Measurements from ENCODE around the gene OPN1SW. TPM values are rescaled to one million over a fixed set of nuclear protein-coding genes. Genes with fewer than 3 reads are reported as not detected.

The OPN1SW gene
- polyA plus RNA-seq, 3 donors from 2014 or later, result not detected

DNA sequence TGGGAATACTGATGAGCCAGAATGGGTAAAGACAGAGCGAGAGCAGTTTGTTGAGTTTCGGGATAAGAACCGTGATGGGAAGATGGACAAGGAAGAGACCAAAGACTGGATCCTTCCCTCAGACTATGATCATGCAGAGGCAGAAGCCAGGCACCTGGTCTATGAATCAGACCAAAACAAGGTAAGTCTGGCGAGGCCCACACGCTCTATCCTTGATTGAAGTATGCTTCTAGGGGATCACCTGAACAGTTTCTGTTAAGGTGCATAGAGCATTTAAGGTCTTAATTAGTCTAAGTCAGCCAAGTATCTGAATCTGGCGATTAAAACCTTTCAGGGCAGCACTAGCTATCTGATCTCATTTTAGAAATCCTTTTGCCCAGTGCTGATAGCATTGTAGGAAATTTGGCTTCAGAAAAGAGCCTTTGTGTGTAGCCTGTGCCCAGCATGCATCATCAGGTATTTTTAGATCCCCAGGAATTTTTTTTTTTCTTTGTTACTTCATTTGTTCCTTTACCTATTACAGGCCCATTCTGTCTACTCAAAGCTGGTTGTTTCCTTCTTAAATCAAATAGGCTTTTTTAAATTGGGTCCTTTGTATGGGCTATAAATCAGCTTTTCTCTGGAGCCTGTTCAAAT, 8.0 kb downstream of the OPN1SW start:
- Mint-ChIP-seq H3K36me3 (peaks cover 15 to 49% (median 25%) of the 10 kb centered on the region in 3 donors), H3K4me1 (no peaks in the 10 kb centered on the region), H3K9me3 (no peaks in the 10 kb centered on the region), H3K27ac (peak overlapping the region in 1 of 6 donors; percentile 24), H3K4me3 (no peak overlapping the region), H3K27me3 (ENCODE audit: low read depth in 3 of 3) (no peaks in the 10 kb centered on the region)
- no peak for DNase-seq

DNA sequence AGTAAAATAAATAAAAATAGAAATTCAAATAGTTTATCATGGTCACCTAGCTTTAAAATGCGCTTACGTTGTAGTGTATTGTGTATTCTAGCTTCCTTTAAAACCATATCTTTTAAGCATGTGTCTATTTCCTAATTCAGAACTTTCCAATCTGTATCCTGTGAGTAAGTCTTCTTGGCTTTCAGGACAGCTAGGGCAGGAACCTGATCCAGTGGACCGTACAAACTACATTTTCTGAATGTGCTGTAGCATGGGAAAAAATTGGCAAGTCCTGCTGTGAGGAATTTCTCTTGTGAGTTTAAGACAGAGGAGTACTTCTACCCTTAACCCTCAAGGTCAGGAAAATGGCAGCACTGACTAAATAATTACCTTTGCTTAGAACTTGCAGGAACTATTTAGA, 12.1 kb downstream of the OPN1SW start:
- peaks cover 10 to 33% (median 12%) of the 10 kb centered on the region in 3 donors for H3K36me3 Mint-ChIP-seq
- no peaks in the 10 kb centered on the region for H3K27me3 Mint-ChIP-seq (ENCODE audit: low read depth in 3 of 3)
- no peak for DNase-seq
- H3K27ac Mint-ChIP-seq, result no peak overlapping the region
- no peaks in the 10 kb centered on the region for H3K9me3 Mint-ChIP-seq
- H3K4me1 Mint-ChIP-seq, result no peaks in the 10 kb centered on the region
- H3K4me3 Mint-ChIP-seq, result no peak overlapping the region

DNA sequence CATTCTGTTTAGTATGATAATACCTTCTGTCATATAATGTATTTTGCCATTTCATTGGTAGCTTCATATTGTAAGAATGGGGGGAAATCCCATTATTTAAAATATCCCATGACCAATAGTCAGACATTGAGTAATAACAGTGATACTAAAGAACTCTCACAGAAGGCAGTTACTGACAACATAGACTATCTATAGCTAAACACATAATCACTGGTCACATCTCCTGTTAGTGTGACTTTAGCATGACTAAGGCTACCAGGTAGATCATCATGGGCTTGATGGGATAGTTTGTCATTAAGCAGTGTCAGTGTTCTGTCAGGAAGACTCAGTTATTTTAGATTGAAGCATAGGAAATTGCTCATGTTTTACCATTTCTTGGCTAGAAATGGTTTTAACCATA, 16.4 kb downstream of the OPN1SW start:
- no peaks in the 10 kb centered on the region for H3K9me3 Mint-ChIP-seq
- H3K4me1 Mint-ChIP-seq, result no peaks in the 10 kb centered on the region
- H3K27me3 Mint-ChIP-seq (ENCODE audit: low read depth in 3 of 3), result peaks cover 0 to 2% (median 2%) of the 10 kb centered on the region in 3 donors
- H3K27ac Mint-ChIP-seq, result no peak overlapping the region
- no peak for DNase-seq
- peaks cover 9 to 42% (median 14%) of the 10 kb centered on the region in 3 donors for H3K36me3 Mint-ChIP-seq
- H3K4me3 Mint-ChIP-seq, result no peak overlapping the region

DNA sequence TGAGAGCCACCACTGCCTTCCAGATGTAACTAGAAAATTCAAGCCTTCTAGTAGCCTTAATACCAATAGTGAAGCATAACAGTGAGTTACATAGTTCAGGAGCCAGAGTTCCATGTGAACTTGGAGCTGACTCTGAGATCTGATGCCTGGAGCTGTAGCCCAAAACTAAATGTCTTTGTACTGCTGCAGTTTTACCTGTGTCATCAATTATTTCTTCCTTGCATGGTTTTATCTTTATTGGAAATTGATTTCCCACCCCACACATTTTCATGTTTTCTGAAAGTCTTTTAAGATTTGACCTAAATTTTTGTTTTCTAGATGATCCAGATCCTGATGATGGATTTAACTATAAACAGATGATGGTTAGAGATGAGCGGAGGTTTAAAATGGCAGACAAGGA, 17.0 kb downstream of the OPN1SW start:
- no peaks in the 10 kb centered on the region for H3K9me3 Mint-ChIP-seq
- H3K4me3 Mint-ChIP-seq, result no peak overlapping the region
- DNase-seq, result no peak
- H3K36me3 Mint-ChIP-seq, result peaks cover 9 to 44% (median 17%) of the 10 kb centered on the region in 3 donors
- H3K4me1 Mint-ChIP-seq, result no peaks in the 10 kb centered on the region
- H3K27me3 Mint-ChIP-seq (ENCODE audit: low read depth in 3 of 3), result peaks cover 0 to 2% (median 2%) of the 10 kb centered on the region in 3 donors
- peak overlapping the region in 1 of 6 donors; percentile 5 for H3K27ac Mint-ChIP-seq

DNA sequence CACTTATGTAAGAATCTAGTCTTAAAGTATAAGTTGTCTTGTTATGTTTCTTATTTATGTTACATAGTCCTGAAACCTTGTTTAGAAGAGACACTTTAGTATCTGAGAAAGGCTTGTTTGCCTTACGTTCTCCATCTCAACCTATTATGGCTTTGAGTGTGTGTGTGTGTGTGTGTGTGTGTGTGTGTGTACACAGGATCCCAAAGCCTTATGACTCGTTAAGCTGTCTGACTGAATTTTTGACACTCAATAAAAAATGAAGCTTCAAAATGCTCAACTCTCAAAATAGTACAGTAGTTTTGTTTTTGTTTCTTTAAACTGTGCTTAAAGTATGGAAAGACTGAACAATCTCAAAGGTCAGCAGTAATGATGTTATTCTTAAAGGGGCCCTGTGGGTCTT, 18.4 kb downstream of the OPN1SW start:
- no peaks in the 10 kb centered on the region for H3K9me3 Mint-ChIP-seq
- peaks cover 9 to 44% (median 20%) of the 10 kb centered on the region in 3 donors for H3K36me3 Mint-ChIP-seq
- no peak overlapping the region for H3K27ac Mint-ChIP-seq
- peaks cover 0 to 7% of the 10 kb centered on the region in 2 donors for H3K4me1 Mint-ChIP-seq
- DNase-seq, result no peak
- no peak overlapping the region for H3K4me3 Mint-ChIP-seq
- H3K27me3 Mint-ChIP-seq (ENCODE audit: low read depth in 3 of 3), result peaks cover 0 to 2% (median 2%) of the 10 kb centered on the region in 3 donors

DNA sequence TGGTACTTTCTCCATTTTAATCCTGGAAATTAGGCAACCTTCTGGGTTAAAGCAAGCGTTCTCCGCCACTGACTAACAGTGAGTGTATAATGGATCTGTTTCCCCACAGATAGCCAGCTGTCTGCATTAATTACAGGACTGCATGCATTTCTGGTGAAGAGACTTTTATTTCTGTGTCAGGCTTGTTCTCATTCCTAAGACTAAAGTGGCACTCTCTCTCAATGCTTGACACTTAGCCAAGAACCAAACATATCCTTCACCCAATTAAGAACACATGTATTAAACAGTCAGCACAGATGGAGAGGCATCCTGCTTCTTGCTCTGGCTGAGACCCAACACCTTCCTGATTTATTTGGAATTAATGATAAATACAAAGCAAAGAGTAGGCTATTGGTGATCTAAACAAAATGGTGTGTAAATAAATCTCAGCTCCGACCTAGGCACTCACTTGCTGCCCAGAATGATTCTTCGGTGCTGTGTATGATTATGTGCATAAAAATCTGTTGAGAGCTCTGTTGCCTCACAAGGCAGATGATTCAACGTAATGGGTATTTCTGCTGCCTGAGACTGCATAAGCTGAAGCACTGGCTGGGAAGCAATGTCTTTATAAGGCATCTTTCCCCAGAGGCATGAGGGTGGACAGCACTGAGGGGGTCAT, 19.6 kb downstream of the OPN1SW start:
- H3K4me3 Mint-ChIP-seq, result no peak overlapping the region

DNA sequence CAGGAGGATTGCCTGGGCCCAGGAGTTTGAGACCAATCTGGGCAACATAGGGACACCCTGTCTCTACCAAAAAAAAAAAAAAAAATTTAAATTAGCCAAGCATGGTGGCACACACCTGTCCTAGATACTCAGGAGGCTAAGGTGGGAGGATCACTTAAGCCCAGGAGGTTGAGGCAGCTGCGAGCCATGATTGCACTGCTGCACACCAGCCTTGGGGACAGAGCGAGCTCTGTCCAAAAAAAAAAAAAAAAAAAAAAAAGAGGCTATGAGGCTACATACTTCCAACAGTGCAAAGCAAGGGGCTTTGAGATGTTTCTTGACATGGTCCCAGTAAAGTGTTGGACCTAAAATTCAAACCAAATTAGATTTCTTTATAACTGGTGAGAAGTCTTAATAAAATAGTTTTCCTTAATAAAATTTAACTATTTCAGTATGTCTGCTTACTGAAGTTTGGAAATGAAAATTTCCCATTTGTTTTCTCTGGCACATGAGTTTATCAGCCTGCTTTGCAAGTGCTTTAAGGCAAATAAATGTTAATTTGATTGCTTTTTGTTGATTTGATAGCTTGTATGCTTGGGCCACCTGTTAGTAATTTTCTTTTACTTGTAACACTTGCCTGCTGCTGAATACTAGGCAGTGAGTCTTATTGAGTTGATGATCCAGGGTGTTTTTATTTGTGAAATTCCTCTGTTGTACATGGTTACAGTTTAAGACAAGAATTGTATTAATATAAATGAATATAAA, 20.3 kb downstream of the OPN1SW start:
- DNase-seq, result no peak
- Mint-ChIP-seq H3K4me1 (peaks cover 0 to 7% of the 10 kb centered on the region in 2 donors), H3K27ac (peak overlapping the region in 1 of 6 donors; percentile 16), H3K36me3 (peaks cover 6 to 43% (median 18%) of the 10 kb centered on the region in 3 donors), H3K9me3 (no peaks in the 10 kb centered on the region), H3K4me3 (no peak overlapping the region), H3K27me3 (ENCODE audit: low read depth in 3 of 3) (peaks cover 0 to 2% (median 2%) of the 10 kb centered on the region in 3 donors)

More for the DNA sequence above, 19.6 kb downstream of the OPN1SW start:
- peaks cover 0 to 7% of the 10 kb centered on the region in 2 donors for H3K4me1 Mint-ChIP-seq
- H3K9me3 Mint-ChIP-seq, result no peaks in the 10 kb centered on the region
- H3K27me3 Mint-ChIP-seq (ENCODE audit: low read depth in 3 of 3), result peaks cover 0 to 2% (median 2%) of the 10 kb centered on the region in 3 donors
- H3K36me3 Mint-ChIP-seq, result peaks cover 4 to 38% (median 16%) of the 10 kb centered on the region in 3 donors
- no peak overlapping the region for H3K27ac Mint-ChIP-seq
- DNase-seq, result no peak

DNA sequence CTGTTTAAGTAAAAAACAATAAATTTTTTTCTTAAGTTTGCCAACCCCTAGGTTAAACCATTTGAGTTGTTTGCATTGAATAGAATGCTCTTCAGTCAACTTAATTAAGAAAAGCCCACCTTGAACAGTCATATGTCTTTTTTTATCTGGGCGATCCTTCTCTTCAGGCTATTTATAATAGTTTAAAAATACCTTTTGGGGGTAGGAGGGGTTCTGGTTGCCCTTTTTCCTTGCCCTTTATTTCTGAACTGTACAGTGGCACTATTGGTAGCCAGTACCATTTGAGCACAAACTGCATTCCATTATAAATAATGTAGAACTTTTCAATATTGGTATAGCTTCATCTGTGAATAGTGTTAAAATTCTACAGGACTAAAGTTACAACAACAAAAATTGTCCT, 23.3 kb downstream of the OPN1SW start:
- DNase-seq, result no peak
- Mint-ChIP-seq H3K27ac (no peak overlapping the region), H3K4me3 (no peak overlapping the region), H3K27me3 (ENCODE audit: low read depth in 3 of 3) (peaks cover 0 to 2% (median 2%) of the 10 kb centered on the region in 3 donors), H3K4me1 (peaks cover 4 to 22% of the 10 kb centered on the region in 2 donors), H3K36me3 (peaks cover 8 to 37% (median 20%) of the 10 kb centered on the region in 3 donors), H3K9me3 (no peaks in the 10 kb centered on the region)

DNA sequence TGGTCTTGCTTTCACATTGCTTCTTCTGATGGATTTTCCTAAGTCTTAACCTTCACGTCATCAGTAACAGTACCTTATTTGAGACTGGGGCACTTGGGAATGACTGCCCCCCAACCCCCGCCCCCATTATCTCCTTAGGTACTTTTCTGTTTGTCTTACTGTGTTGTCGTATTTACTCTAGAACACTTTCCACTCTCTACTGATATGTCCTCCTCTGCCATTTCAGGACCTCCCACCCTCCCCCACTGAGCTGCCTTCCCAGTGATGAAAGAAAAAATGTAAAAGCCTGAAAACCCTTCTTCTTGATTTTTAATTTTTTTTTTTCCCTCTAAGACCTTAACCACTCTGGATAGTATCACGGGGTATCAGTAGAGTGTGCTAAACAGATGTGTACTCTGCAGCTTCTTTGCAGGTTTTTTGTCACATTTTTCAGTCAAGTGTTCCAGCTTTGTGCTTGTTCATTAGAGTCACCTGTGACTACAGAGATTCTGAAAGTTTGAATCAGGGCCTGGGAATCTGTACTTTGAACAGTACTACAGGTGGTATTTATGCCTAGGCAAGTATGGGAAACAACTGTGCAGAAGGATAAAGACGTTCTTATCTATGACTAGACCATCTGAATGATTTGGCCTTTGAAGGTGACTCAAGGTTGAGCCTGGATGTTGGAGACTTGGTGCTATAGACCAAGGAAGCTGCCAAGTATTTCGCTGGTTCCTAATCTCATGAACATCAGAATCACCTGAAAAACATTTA, 28.1 kb downstream of the OPN1SW start:
- Mint-ChIP-seq H3K4me3 (no peak overlapping the region), H3K4me1 (peaks cover 10 to 35% of the 10 kb centered on the region in 2 donors), H3K36me3 (peaks cover 4 to 15% (median 8%) of the 10 kb centered on the region in 3 donors), H3K9me3 (no peaks in the 10 kb centered on the region), H3K27me3 (ENCODE audit: low read depth in 3 of 3) (no peaks in the 10 kb centered on the region), H3K27ac (peak overlapping the region in 1 of 6 donors; percentile 38)
- DNase-seq, result no peak

DNA sequence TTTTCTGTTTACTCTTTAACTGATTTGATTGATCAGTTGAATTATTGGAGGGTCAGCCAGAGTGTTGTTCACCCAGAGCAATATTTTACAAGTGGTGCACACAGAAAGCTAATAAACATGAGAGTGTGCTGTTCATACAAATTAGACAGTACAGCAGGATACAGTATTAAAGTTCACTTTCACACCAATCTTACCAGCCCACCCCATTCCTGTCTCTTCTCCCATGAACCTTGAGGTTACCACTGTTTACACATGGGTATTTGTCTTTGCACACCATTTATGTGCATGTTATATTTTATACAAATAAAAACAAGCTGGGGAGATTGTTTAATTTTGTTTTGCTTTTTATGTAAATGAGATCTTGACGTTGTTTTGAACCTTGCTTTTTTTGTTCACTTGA, 29.9 kb downstream of the OPN1SW start:
- peaks cover 16 to 53% of the 10 kb centered on the region in 2 donors for H3K4me1 Mint-ChIP-seq
- no peak overlapping the region for H3K27ac Mint-ChIP-seq

DNA sequence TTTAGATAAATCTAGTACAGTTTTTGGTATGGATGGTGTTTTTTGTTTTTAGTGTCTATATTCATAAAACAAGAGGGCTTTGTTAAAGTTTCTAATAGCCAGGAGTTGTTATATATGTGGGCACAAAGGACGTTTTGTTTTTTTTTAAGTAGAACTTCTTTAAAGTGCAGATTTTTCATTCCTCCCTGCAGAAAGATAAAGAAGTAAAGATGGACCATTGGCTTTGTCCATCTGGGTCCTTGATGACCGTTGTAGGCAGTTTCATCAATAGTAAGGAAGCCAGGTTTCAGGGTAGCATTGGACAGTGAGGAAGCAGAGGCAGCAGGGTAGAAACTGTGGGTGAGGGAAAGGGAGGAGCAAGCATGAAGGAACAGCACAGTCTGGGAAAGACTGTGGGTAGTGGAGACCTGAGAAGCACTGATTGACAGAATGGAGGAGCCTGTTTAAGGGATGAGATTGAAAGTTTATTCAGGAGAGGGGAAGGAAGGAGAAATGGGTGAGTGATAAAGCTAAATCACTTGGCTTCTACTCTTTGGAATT, 31.2 kb downstream of the OPN1SW start:
- Mint-ChIP-seq H3K27me3 (ENCODE audit: low read depth in 3 of 3) (peaks cover 2 to 5% (median 2%) of the 10 kb centered on the region in 3 donors), H3K9me3 (no peaks in the 10 kb centered on the region), H3K4me3 (no peak overlapping the region), H3K27ac (peak overlapping the region in 2 of 6 donors; percentile 11 to 68), H3K4me1 (peaks cover 28 to 65% of the 10 kb centered on the region in 2 donors), H3K36me3 (peaks cover 0 to 5% (median 4%) of the 10 kb centered on the region in 3 donors)
- DNase-seq, result no peak

More for the DNA sequence above, 29.9 kb downstream of the OPN1SW start:
- no peak for DNase-seq
- Mint-ChIP-seq H3K9me3 (no peaks in the 10 kb centered on the region), H3K27me3 (ENCODE audit: low read depth in 3 of 3) (no peaks in the 10 kb centered on the region), H3K4me3 (no peak overlapping the region), H3K36me3 (peaks cover 4 to 15% (median 8%) of the 10 kb centered on the region in 3 donors)

DNA sequence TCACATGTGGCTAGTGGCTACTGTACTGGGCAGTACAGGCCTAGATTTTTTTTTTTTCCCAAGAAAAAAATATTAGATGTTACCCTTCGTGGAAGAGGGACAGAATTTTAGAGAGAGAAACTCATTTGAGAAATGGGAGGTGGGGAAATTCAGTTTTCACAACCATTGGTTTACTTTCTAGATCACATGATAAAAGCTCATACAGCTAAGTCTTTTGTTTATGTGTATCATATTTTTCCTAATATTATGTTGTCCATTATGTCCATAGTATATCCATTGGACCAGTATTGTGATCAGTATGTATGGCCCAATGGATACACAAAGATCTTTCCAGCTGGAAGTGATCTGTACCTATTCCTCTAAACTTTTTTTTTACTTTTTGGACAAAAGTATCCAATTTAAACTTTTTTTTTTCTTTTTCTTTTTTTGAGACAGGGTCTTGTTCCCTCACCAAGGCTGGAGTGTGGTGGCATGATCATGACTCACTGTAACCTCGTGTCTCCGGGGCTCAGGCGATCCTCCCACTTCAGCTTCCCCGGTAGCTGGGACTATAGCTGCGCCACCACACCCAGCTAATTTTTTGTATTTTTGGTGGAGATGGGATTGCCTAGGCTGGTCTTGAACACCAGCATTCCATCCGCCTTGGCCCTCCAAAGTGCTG, 32.4 kb downstream of the OPN1SW start:
- Mint-ChIP-seq H3K9me3 (no peaks in the 10 kb centered on the region), H3K27me3 (ENCODE audit: low read depth in 3 of 3) (peaks cover 7 to 10% (median 10%) of the 10 kb centered on the region in 3 donors), H3K36me3 (peaks cover 0 to 4% (median 0%) of the 10 kb centered on the region in 3 donors), H3K4me3 (no peak overlapping the region), H3K27ac (peak overlapping the region in 1 of 6 donors; percentile 62), H3K4me1 (peaks cover 34 to 64% of the 10 kb centered on the region in 2 donors)
- no peak for DNase-seq

All from immature natural killer cell (primary cell).